GM12878 (cell line): ENCODE data around the gene CYP26B1. TPM values are rescaled to one million over a fixed set of nuclear protein-coding genes. Genes with fewer than 3 reads are reported as not detected.

Source experiments
- ATAC-seq: fragments of 200-7000 bp; cut with Tn5 transposase; 3 replicates; pipeline ENCODE4 v1.9.1; 2020; ENCODE audit warnings: mild to moderate bottlenecking, moderate library complexity
- BruUV-seq: library from RNA; stranded (reverse); fragments of 400-500 nt; replicated peaks from 2 replicates; lab custom pipeline; 2021; lab: Mats Ljungman, UMichigan
- CTCF ChIA-PET: fragments of 300-600 bp; sonication (Branson Sonifier 250); formaldehyde crosslinking; extraction: SDS; loops from one replicate; lab custom pipeline; 2021; ENCODE audit warnings: inconsistent platforms; lab: Yijun Ruan, JAX
- POLR2A ChIA-PET: fragments of 350-600 bp; formaldehyde crosslinking; extraction: SDS; loops from one replicate; lab custom pipeline; 2021; ENCODE audit warnings: inconsistent platforms; lab: Charles Lee
- RAD21 ChIA-PET: fragments of 300-600 bp; sonication (Branson Sonifier 250); formaldehyde crosslinking; loops from one replicate; lab custom pipeline; 2023; ENCODE audit warnings: antibody characterized with exemption; ENCODE audit not compliant: unreplicated experiment; lab: Charles Lee
- SMC1A ChIA-PET: fragments of 300-600 bp; sonication (Branson Sonifier 250); formaldehyde crosslinking; loops from one replicate; lab custom pipeline; 2023; ENCODE audit not compliant: unreplicated experiment, uncharacterized antibody; lab: Charles Lee
- DNase-seq: peaks from one replicate; pipeline ENCODE4 v3.0.0-alpha.2; 2011; ENCODE audit warnings: low read depth, low spot score
- FAIRE-seq: peaks from 3 replicates; lab custom pipeline; 2011; peaks lifted over from hg19 to GRCh38; lab: Jason Lieb, UNC
- H2AFZ ChIP-seq: 2 replicates; pipeline ENCODE4 v1.6.0; 2011; ENCODE audit warnings: low read depth, low read length, control low read depth; ENCODE audit not compliant: control insufficient read depth
- H3K27ac ChIP-seq: 2 replicates; pipeline ENCODE4 v1.5.1; 2011; ENCODE audit warnings: control low read depth; ENCODE audit not compliant: control insufficient read depth, insufficient read depth
- H3K27me3 ChIP-seq, 2 experiments: replicated peaks in 1 of 2; 2 replicates each; pipeline versions ENCODE4 v1.6.0 to v1.6.1; 2011; ENCODE audit warnings: low read length in 1 of 2; ENCODE audit not compliant: control insufficient read depth in 2 of 2, insufficient read depth in 2 of 2
- H3K36me3 ChIP-seq, 2 experiments: 2 replicates each; pipeline ENCODE4 v1.5.1; 2011; ENCODE audit warnings: low read length in 1 of 2; ENCODE audit not compliant: control insufficient read depth in 2 of 2, insufficient read depth in 2 of 2
- H3K4me1 ChIP-seq: 2 replicates; pipeline ENCODE4 v1.6.1; 2011; ENCODE audit warnings: mild to moderate bottlenecking, low read length, moderate library complexity, mixed read lengths; ENCODE audit not compliant: control insufficient read depth, insufficient read depth
- H3K4me2 ChIP-seq: 2 replicates; pipeline ENCODE4 v1.6.0; 2011; ENCODE audit warnings: control low read depth; ENCODE audit not compliant: control insufficient read depth, insufficient read depth
- H3K4me3 ChIP-seq: fragments of 200-600 bp; sonication (generic); 2 replicates; pipeline ENCODE4 v1.5.1; 2016
- H3K79me2 ChIP-seq: 2 replicates; pipeline ENCODE4 v1.6.0; 2011; ENCODE audit warnings: low read length; ENCODE audit not compliant: control insufficient read depth, insufficient read depth
- H3K9ac ChIP-seq: 2 replicates; pipeline ENCODE4 v1.8.0; 2011; ENCODE audit warnings: low read length, control low read depth, mixed read lengths; ENCODE audit not compliant: control insufficient read depth, insufficient read depth
- H3K9me3 ChIP-seq: replicated peaks from 3 replicates; pipeline ENCODE4 v1.5.1; 2011; ENCODE audit warnings: mild to moderate bottlenecking, low read length; ENCODE audit not compliant: control insufficient read depth, insufficient read depth
- H4K20me1 ChIP-seq: 2 replicates; pipeline ENCODE4 v1.6.0; 2011; ENCODE audit not compliant: control insufficient read depth, insufficient read depth
- ATF7 ChIP-seq: fragments of 450-650 bp; IDR thresholded peaks from 2 replicates; pipeline ENCODE4 v1.6.1; 2016; ENCODE audit warnings: low read depth, mild to moderate bottlenecking
- CBX5 ChIP-seq: sonication (generic); IDR thresholded peaks from 2 replicates; pipeline ENCODE4 v1.6.1; 2016; ENCODE audit warnings: low read depth, moderate library complexity, mild to moderate bottlenecking, inconsistent platforms
- EGR1 ChIP-seq, 2 experiments: IDR thresholded peaks; 1 replicate in 1 of 2; 2 replicates in 1 of 2; pipeline ENCODE4 v1.6.1; 2011 to 2012; ENCODE audit warnings: low read depth in 2 of 2, low read length in 2 of 2, borderline replicate concordance in 1 of 2, mild to moderate bottlenecking in 1 of 2, moderate library complexity in 1 of 2
- FOS ChIP-seq: IDR thresholded peaks from 3 replicates; pipeline ENCODE4 v1.6.1; 2011; ENCODE audit warnings: borderline replicate concordance; ENCODE audit not compliant: insufficient read length; ENCODE audit errors: extremely low read depth
- IRF5 ChIP-seq: fragments of 450-650 bp; IDR thresholded peaks from 2 replicates; pipeline ENCODE4 v1.6.1; 2017; ENCODE audit warnings: borderline replicate concordance
- MYB ChIP-seq: fragments of 150-350 bp; IDR thresholded peaks from 2 replicates; pipeline ENCODE4 v1.6.1; 2014; ENCODE audit warnings: mild to moderate bottlenecking, low read depth, low read length, borderline replicate concordance
- NFIC ChIP-seq: IDR thresholded peaks from 2 replicates; pipeline ENCODE4 v1.6.1; 2012; ENCODE audit warnings: low read depth, mild to moderate bottlenecking, inconsistent platforms, low read length, moderate library complexity
- NR2F1 ChIP-seq: fragments of 450-650 bp; conservative IDR thresholded peaks from 2 replicates; pipeline ENCODE4 v1.6.1; 2017; ENCODE audit warnings: mild to moderate bottlenecking
- POLR2AphosphoS5 ChIP-seq: IDR thresholded peaks from 2 replicates; pipeline ENCODE4 v1.6.1; 2011; ENCODE audit warnings: mild to moderate bottlenecking, low read length, inconsistent platforms
- RBBP5 ChIP-seq: fragments of 200-600 bp; sonication (generic); conservative IDR thresholded peaks from 2 replicates; pipeline ENCODE4 v1.6.1; 2016
- TCF3 ChIP-seq: IDR thresholded peaks from 2 replicates; pipeline ENCODE4 v1.6.1; 2012; ENCODE audit warnings: low read depth, mild to moderate bottlenecking, low read length, borderline replicate concordance; ENCODE audit not compliant: insufficient read depth
- USF2 ChIP-seq: IDR thresholded peaks from 2 replicates; pipeline ENCODE4 v1.6.1; 2011; ENCODE audit warnings: low read depth, low read length, improper control_type of control experiment, borderline replicate concordance
- ZNF217 ChIP-seq: fragments of 450-650 bp; IDR thresholded peaks from 2 replicates; pipeline ENCODE4 v1.6.1; 2017; ENCODE audit warnings: antibody characterized with exemption, mild to moderate bottlenecking
- ZNF384 ChIP-seq: IDR thresholded peaks from 2 replicates; pipeline ENCODE4 v1.6.1; 2012; ENCODE audit warnings: low read depth, mild to moderate bottlenecking, low read length, improper control_type of control experiment, borderline replicate concordance
- WGBS: methylation state at CpG from one replicate; pipeline ENCODE4 v1.1.6; 2016; ENCODE audit warnings: low lambda C conversion rate; ENCODE audit not compliant: insufficient replicate concordance, insufficient coverage; ENCODE audit errors: missing lambda C conversion rate; 5-methylcytosine and 5-hydroxymethylcytosine counted together
- in situ Hi-C: fragments of 300-500 bp; cut with MboI; formaldehyde crosslinking; loops from 9 replicates; pipeline ENCODE4 v1.14.3; 2018; ENCODE audit warnings: mixed read lengths
- intact Hi-C: fragments of 100-400 bp; cut with micrococcal nuclease; formaldehyde crosslinking; loops from one replicate; pipeline ENCODE4 v1.14.2; 2022; ENCODE audit not compliant: unreplicated experiment
- polyA plus RNA-seq, 11 experiments: library from polyadenylated mRNA; depleted of rRNA in 4 of 11; unstranded in 6 of 11; stranded (reverse) in 5 of 11; fragments of >200 nt; fragmentation: Nextera tagmentation in 4 of 11; fragmentation: Illumina TruSeq in 1 of 11; extraction: Ambion mirVana in 4 of 11; extraction: Trizol in 1 of 11; gene quantifications; 1 replicate in 1 of 11; 2 replicates in 10 of 11; pipeline versions ENCODE4 v1.2.1 to v1.2.3, GENCODE V29; 2011 to 2016; ENCODE audit warnings: inconsistent platforms in 2 of 11, missing spikeins in 2 of 11, low read depth in 1 of 11
- total RNA-seq, 4 experiments: library from RNA; depleted of rRNA in 3 of 4; stranded (reverse); fragments of >200 nt in 3 of 4; fragmentation: Illumina TruSeq in 1 of 4; extraction: Trizol in 1 of 4; gene quantifications; 2 replicates each; pipeline versions ENCODE4 v1.2.1 to v1.2.3, GENCODE V29; 2013 to 2021

Gene CYP26B1
- total and polyA plus RNA-seq, 10 of the 15 experiments (the other 5 are each of a cell fraction or from before 2014, with no cell fraction given) = not detected

- no peaks in the 10 kb centered on the region for H3K36me3 ChIP-seq
- H3K27me3 ChIP-seq = no peaks in the 10 kb centered on the region; a peak in 1 of 4 replicates
- no peaks in the 10 kb centered on the region for H4K20me1 ChIP-seq
- ChIA-PET POLR2A (interaction anchor here (0.6 kb wide), 1 partner anchor 15 kb away, joined by 4 read pairs; no protein-coding TSS in a partner anchor), CTCF (no interaction called here), RAD21 (no interaction called here), SMC1A (no interaction called here)
- TF ChIP-seq ZNF384 (no peak), RBBP5 (no peak), ZNF217 (no peak), USF2 (no peak), ATF7 (no peak), FOS (no peak), NR2F1 (no peak), POLR2AphosphoS5 (no peak), NFIC (no peak), TCF3 (no peak), CBX5 (no peak), IRF5 (no peak), MYB (no peak), EGR1 (IDR thresholded peaks at IDR 0.05; ENCODE audit: borderline replicate concordance in 1 of 2, low read depth in 2 of 2, low read length in 2 of 2) (no peak)
- H3K9me3 ChIP-seq = no peaks in the 10 kb centered on the region
- H2AFZ ChIP-seq = no peak overlapping the region
- ATAC-seq = no peak
- DNase-seq = no peak
- no TSS peak for BruUV-seq
- 34% methylated on average over 10 of the region's 10 CpGs for whole genome bisulfite sequencing
- no peak overlapping the region for H3K4me2 ChIP-seq
- H3K27ac ChIP-seq = no peak overlapping the region
- no peak for FAIRE-seq
- in situ Hi-C loops = no loop called here
- no peaks in the 10 kb centered on the region for H3K4me1 ChIP-seq
- no peak overlapping the region for H3K9ac ChIP-seq
- H3K79me2 ChIP-seq = no peaks in the 10 kb centered on the region
- intact Hi-C loops = no loop called here
- no peak overlapping the region for H3K4me3 ChIP-seq
These were observed 29.9 kb downstream of the CYP26B1 start for GRCh38 chr2:72117718-72118117.
